HG03045 (cell line): ENCODE data around the gene PPARD.
"Not testable (repeated sequence)": the region's sequence is repeated elsewhere in the genome, so short reads cannot be mapped to it uniquely, and the experiment has no call there.

ENCODE experiments used
- ATAC-seq: cut with Tn5 transposase; IDR thresholded peaks from one replicate; pipeline ENCODE4 v1.9.1; 2021; ENCODE audit warnings: mild to moderate bottlenecking, moderate library complexity; ENCODE audit not compliant: unreplicated experiment

Gene PPARD

GRCh38 chr6:35312076-35312800 lies 30.1 kb upstream of the PPARD start:
- no peak for ATAC-seq

GRCh38 chr6:35312807-35313206 lies 29.6 kb upstream of the PPARD start:
- ATAC-seq: no peak

- ATAC-seq: no peak
Measured at GRCh38 chr6:35317483-35318195, 24.7 kb upstream of the PPARD start.

- no peak for ATAC-seq
Measured at GRCh38 chr6:35318196-35319171, 23.9 kb upstream of the PPARD start.

GRCh38 chr6:35319346-35320030 lies 22.9 kb upstream of the PPARD start:
- ATAC-seq: no peak

GRCh38 chr6:35320031-35320410 lies 22.3 kb upstream of the PPARD start:
- ATAC-seq: no peak

- no peak for ATAC-seq
Measured at GRCh38 chr6:35321091-35321490, 21.3 kb upstream of the PPARD start.

GRCh38 chr6:35327349-35328027 lies 14.9 kb upstream of the PPARD start:
- no peak for ATAC-seq

- no peak for ATAC-seq
Measured at GRCh38 chr6:35328108-35328723, 14.1 kb upstream of the PPARD start.

- ATAC-seq: not testable (repeated sequence)
Measured at GRCh38 chr6:35328965-35329364, 13.4 kb upstream of the PPARD start.

- no peak for ATAC-seq
Measured at GRCh38 chr6:35330541-35331119, 11.7 kb upstream of the PPARD start.

GRCh38 chr6:35332074-35332887 lies 10.1 kb upstream of the PPARD start:
- not testable (repeated sequence) for ATAC-seq

- ATAC-seq: no peak
Measured at GRCh38 chr6:35341557-35341956, 801 bp upstream of the PPARD start.

GRCh38 chr6:35343092-35343834 lies 905 bp downstream of the PPARD start:
- no peak for ATAC-seq

GRCh38 chr6:35343835-35344550 lies 1.6 kb downstream of the PPARD start:
- no peak for ATAC-seq

- ATAC-seq: no peak
Measured at GRCh38 chr6:35351422-35351821, 9.1 kb downstream of the PPARD start.

- no peak for ATAC-seq
Measured at GRCh38 chr6:35352735-35353134, 10.4 kb downstream of the PPARD start.
